ENCODE data around the gene GDF10.

GRCh38 chr10:47348138-47348651 lies 48.2 kb downstream of the GDF10 start, which contains the start of gene RBP3:
- TF ChIP-seq SPI1 (IDR thresholded peaks at IDR 0.05; ENCODE audit: borderline replicate concordance, insufficient read depth, low read depth, low read length) (no peak), POLR2A (IDR thresholded peaks at IDR 0.05; ENCODE audit: low read depth, low read length) (no peak), NFIC (IDR thresholded peaks at IDR 0.05; ENCODE audit: low read depth, low read length) (no peak), MAX (IDR thresholded peaks at IDR 0.05; ENCODE audit: low read depth, low read length) (no peak), POLR2AphosphoS5 (IDR thresholded peaks at IDR 0.05; ENCODE audit: low read length) (no peak), SRF (IDR thresholded peaks at IDR 0.05; ENCODE audit: low read depth in 2 of 2, low read length in 2 of 2) (no peak), CHD4 (IDR thresholded peaks at IDR 0.05) (no peak), CHD2 (IDR thresholded peaks at IDR 0.05; ENCODE audit: borderline replicate concordance, low read depth, low read length) (no peak)
- TF ChIP-seq, protein P1, sequence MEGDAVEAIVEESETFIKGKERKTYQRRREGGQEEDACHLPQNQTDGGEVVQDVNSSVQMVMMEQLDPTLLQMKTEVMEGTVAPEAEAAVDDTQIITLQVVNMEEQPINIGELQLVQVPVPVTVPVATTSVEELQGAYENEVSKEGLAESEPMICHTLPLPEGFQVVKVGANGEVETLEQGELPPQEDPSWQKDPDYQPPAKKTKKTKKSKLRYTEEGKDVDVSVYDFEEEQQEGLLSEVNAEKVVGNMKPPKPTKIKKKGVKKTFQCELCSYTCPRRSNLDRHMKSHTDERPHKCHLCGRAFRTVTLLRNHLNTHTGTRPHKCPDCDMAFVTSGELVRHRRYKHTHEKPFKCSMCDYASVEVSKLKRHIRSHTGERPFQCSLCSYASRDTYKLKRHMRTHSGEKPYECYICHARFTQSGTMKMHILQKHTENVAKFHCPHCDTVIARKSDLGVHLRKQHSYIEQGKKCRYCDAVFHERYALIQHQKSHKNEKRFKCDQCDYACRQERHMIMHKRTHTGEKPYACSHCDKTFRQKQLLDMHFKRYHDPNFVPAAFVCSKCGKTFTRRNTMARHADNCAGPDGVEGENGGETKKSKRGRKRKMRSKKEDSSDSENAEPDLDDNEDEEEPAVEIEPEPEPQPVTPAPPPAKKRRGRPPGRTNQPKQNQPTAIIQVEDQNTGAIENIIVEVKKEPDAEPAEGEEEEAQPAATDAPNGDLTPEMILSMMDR (IDR thresholded peaks at IDR 0.05 in 2 of 3, conservative IDR thresholded peaks at IDR 0.05 in 1 of 3; ENCODE audit: control insufficient read depth in 2 of 3, extremely low read depth in 1 of 3, insufficient read depth in 1 of 3, low read depth in 3 of 3, low read length in 3 of 3) = no peak
- TF ChIP-seq, protein P2, sequence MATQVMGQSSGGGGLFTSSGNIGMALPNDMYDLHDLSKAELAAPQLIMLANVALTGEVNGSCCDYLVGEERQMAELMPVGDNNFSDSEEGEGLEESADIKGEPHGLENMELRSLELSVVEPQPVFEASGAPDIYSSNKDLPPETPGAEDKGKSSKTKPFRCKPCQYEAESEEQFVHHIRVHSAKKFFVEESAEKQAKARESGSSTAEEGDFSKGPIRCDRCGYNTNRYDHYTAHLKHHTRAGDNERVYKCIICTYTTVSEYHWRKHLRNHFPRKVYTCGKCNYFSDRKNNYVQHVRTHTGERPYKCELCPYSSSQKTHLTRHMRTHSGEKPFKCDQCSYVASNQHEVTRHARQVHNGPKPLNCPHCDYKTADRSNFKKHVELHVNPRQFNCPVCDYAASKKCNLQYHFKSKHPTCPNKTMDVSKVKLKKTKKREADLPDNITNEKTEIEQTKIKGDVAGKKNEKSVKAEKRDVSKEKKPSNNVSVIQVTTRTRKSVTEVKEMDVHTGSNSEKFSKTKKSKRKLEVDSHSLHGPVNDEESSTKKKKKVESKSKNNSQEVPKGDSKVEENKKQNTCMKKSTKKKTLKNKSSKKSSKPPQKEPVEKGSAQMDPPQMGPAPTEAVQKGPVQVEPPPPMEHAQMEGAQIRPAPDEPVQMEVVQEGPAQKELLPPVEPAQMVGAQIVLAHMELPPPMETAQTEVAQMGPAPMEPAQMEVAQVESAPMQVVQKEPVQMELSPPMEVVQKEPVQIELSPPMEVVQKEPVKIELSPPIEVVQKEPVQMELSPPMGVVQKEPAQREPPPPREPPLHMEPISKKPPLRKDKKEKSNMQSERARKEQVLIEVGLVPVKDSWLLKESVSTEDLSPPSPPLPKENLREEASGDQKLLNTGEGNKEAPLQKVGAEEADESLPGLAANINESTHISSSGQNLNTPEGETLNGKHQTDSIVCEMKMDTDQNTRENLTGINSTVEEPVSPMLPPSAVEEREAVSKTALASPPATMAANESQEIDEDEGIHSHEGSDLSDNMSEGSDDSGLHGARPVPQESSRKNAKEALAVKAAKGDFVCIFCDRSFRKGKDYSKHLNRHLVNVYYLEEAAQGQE (IDR thresholded peaks at IDR 0.05; ENCODE audit: low read depth, low read length) = no peak
